Vein endothelial cell (primary cell): ENCODE results near the gene GBP7. TPM values are rescaled to one million over a fixed set of nuclear protein-coding genes. Genes with fewer than 3 reads are reported as not detected.

Source experiments
- total RNA-seq: library from RNA; depleted of rRNA; stranded (reverse); fragments of >200 nt; gene quantifications from 2 replicates; pipeline ENCODE4 v1.2.3, GENCODE V29; 2012

GBP7 gene, protein sequence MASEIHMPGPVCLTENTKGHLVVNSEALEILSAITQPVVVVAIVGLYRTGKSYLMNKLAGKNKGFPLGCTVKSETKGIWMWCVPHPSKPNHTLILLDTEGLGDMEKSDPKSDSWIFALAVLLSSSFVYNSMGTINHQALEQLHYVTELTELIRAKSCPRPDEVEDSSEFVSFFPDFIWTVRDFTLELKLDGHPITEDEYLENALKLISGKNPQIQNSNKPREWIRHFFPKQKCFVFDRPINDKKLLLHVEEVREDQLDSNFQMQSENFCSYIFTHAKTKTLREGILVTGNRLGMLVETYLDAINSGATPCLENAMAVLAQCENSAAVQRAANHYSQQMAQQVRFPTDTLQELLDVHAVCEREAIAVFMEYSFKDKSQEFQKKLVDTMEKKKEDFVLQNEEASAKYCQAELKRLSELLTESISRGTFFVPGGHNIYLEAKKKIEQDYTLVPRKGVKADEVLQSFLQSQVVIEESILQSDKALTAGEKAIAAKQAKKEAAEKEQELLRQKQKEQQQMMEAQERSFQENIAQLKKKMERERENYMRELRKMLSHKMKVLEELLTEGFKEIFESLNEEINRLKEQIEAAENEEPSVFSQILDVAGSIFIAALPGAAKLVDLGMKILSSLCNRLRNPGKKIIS
- total RNA-seq: not detected in 2 replicates

DNA sequence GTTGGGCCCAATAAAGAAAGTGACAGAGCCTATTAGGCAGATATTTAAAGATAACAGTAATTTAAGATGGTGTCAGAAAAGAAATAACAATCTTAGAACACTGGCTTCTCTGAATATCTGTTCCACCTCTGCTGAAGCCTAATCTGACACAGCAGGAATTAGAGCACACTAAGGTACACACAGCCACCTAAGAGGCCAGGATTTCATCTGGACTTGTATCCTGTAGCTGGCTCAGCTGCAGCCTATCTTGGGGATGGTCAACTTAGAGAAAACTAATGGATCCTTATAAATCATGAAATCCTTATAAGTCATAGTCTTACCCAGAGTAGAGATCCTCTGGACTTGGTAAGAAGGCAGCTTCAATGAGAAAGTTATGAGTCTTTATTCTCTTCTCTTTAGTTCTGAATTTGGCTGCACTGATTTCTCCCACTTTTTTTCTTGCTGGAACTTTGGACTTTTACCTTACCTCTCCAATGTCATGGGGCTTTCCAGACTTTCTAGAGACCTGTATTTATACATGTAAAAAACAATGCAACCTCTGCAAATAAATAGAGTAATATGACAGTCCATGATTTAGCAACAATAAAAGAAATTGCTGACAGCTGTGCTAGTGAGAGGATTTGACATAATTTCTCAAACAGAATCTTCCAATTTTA, at the start of gene GBP7:
GBP7 (minus strand) TSS at position 403 of the 656 bp plus-strand sequence. CDS start 4,068 bp downstream, outside the sequence.

DNA sequence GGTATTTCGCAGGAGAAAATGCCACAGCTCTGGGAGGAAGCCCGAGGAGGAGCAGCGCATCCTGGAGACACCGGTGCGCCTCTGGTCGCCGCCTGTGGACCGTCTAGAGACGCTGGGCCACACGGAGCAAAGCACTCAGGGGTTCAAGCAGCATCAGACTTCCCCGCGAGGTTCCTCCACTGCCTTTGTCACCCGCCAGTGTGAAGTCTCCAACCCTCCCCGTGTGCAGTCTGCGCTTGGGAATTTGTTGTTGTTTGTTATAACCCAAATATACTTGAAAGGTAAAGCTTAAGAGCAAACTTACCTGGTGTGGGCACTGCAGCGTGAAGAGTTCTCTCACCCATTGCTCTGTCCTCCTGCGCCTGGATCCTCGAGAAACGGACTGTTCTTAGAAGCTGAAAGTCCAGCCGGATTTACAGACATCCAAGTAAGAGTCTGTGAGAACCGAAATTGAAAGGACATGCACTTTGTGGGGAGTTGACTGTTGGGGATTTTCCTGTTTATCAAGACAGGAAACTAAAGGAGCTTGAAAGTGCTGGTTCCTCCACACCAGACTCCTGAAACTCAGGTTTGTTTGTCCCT, 22.8 kb upstream of the GBP7 start, which contains the start of gene GBP4:
GBP4 (minus strand) TSS at position 452 of the 582 bp plus-strand sequence; CDS start at position 344, 108 bp downstream.

DNA sequence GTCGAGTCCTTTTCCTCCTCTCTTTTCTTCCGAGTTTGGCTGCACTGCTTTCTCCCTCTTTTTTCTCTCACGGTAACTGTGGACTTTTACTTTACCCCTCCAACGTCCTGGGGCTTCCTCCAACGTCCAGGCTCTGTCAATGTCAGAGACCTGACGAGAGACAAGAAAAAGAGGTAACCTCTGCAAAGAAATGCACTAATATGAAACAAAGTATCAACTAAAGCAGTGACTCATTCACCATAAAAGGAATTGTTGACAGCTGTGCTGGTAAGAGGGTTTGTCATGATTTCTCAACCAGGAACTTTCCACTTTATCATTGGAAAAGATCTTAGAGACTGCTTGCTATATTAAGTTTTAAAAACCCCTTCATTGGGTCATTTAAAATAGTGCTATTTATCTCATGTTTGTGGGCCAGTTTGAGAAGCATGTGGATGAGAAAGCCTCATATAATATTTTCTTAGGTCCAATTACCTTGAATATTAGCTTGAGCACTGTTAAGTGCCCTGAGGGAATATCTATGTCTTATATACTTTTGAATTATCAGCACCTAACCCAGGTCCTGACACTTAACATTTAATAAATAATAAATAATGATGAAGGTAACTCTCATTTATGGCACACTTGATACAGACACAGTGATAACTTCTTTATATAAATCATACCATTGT, 49.8 kb downstream of the GBP7 start, which contains the start of gene GBP2:
GBP2 (minus strand) TSS at position 202 of the 668 bp plus-strand sequence. CDS start 4,148 bp downstream, outside the sequence.

Other genes starting within 250 kb of the GBP7 start
- 21.9 and 24.6 TPM in 2 replicates for gene KYAT3, start 183.4 kb downstream of the GBP7 start, total RNA-seq
- gene RBMXL1, start 183.4 kb downstream of the GBP7 start, total RNA-seq: 5.6 and 8.2 TPM in 2 replicates
- gene GBP3, start 153.1 kb downstream of the GBP7 start, total RNA-seq: 14.0 and 30.2 TPM in 2 replicates
- 19.9 and 20.5 TPM in 2 replicates for gene GBP1, start 110.8 kb downstream of the GBP7 start, total RNA-seq
- gene GBP2, start 49.9 kb downstream of the GBP7 start, total RNA-seq: 52.9 and 66.5 TPM in 2 replicates
- gene GBP4, start 22.9 kb upstream of the GBP7 start, total RNA-seq: 2.0 and 4.8 TPM in 2 replicates
- under 0.01 and 0.38 TPM in 2 replicates for gene GBP5, start 96.9 kb upstream of the GBP7 start, total RNA-seq
- not detected in 2 replicates for gene GBP6, start 188.1 kb upstream of the GBP7 start, total RNA-seq